CD14-positive monocyte (primary cell): ENCODE measurements around the gene DCPS. TPM values are rescaled to one million over a fixed set of nuclear protein-coding genes. Genes with fewer than 3 reads are reported as not detected.

Experiments
- DNase-seq, 3 donors: peaks; one replicate each; pipeline ENCODE4 v3.0.0-alpha.2; 2011 to 2022
- H2AFZ ChIP-seq: 2 replicates; pipeline ENCODE4 v1.6.0; 2012; ENCODE audit warnings: mild to moderate bottlenecking, low read depth, low read length, inconsistent platforms; ENCODE audit not compliant: insufficient read depth, poor library complexity, severe bottlenecking
- H3K27ac ChIP-seq, 2 donors: 1 replicate in 1 of 2; 2 replicates in 1 of 2; pipeline ENCODE4 v1.5.1; 2012 to 2013; ENCODE audit warnings: low read length in 2 of 2, control low read depth in 1 of 2, inconsistent platforms in 1 of 2, low read depth in 1 of 2, mild to moderate bottlenecking in 1 of 2
- H3K27me3 ChIP-seq, 2 donors: one replicate each; pipeline versions ENCODE4 v1.6.0 to v1.6.1; 2011 to 2013; ENCODE audit warnings: low read length in 2 of 2; ENCODE audit not compliant: control insufficient read depth in 2 of 2, insufficient read depth in 2 of 2
- H3K36me3 ChIP-seq, 2 donors: replicated peaks in 1 of 2; 1 replicate in 1 of 2; 2 replicates in 1 of 2; pipeline versions ENCODE4 v1.5.1 to v1.6.1; 2012 to 2013; ENCODE audit warnings: low read length in 2 of 2, control low read depth in 1 of 2, inconsistent platforms in 1 of 2, mild to moderate bottlenecking in 1 of 2; ENCODE audit not compliant: insufficient read depth in 2 of 2, control insufficient read depth in 1 of 2
- H3K4me1 ChIP-seq, 2 donors: 1 replicate in 1 of 2; 2 replicates in 1 of 2; pipeline versions ENCODE4 v1.5.1 to v1.6.1; 2012 to 2013; ENCODE audit warnings: low read length in 2 of 2, control low read depth in 1 of 2, inconsistent platforms in 1 of 2, mild to moderate bottlenecking in 1 of 2, moderate library complexity in 1 of 2; ENCODE audit not compliant: insufficient read depth in 2 of 2, control insufficient read depth in 1 of 2
- H3K4me2 ChIP-seq: replicated peaks from 2 replicates; pipeline ENCODE3; 2012; ENCODE audit warnings: low read length, moderate library complexity, mild to moderate bottlenecking; ENCODE audit not compliant: poor library complexity, severe bottlenecking; ENCODE audit errors: extremely low read depth
- H3K4me3 ChIP-seq, 3 experiments: fragments of 200-600 bp in 1 of 3; sonication (generic) in 1 of 3; replicated peaks in 1 of 3; 1 replicate in 2 of 3; 2 replicates in 1 of 3; pipeline ENCODE4 v1.5.1; 2011 to 2013; ENCODE audit warnings: low read length in 3 of 3, mild to moderate bottlenecking in 3 of 3, control low read depth in 2 of 3, low read depth in 2 of 3, inconsistent platforms in 1 of 3, moderate library complexity in 1 of 3
- H3K79me2 ChIP-seq: 2 replicates; pipeline ENCODE4 v1.6.0; 2012; ENCODE audit warnings: mild to moderate bottlenecking, control low read depth, inconsistent platforms, low read length, moderate library complexity; ENCODE audit not compliant: insufficient read depth
- H3K9ac ChIP-seq: 2 replicates; pipeline ENCODE4 v1.6.0; 2017; ENCODE audit warnings: low read length, mild to moderate bottlenecking; ENCODE audit not compliant: insufficient read depth, poor library complexity, severe bottlenecking
- H3K9me3 ChIP-seq, 2 donors: replicated peaks in 1 of 2; 1 replicate in 1 of 2; 2 replicates in 1 of 2; pipeline versions ENCODE4 v1.5.1 to v1.6.1; 2012 to 2013; ENCODE audit warnings: low read length in 2 of 2, control low read depth in 1 of 2; ENCODE audit not compliant: control insufficient read depth in 1 of 2, insufficient read depth in 1 of 2
- H4K20me1 ChIP-seq: 2 replicates; pipeline ENCODE4 v1.6.0; 2012; ENCODE audit warnings: mild to moderate bottlenecking, low read length, control low read depth, moderate library complexity; ENCODE audit not compliant: insufficient read depth
- H3K27ac Mint-ChIP-seq, 7 donors: one replicate each; pipeline ENCODE4 v1.8.0; 2020; ENCODE audit warnings: mild to moderate bottlenecking in 7 of 7, mixed read lengths in 7 of 7, moderate library complexity in 6 of 7, inconsistent platforms in 2 of 7
- H3K27me3 Mint-ChIP-seq, 3 donors: one replicate each; pipeline ENCODE4 v1.8.0; 2021 to 2022; ENCODE audit warnings: low read depth in 3 of 3, mild to moderate bottlenecking in 3 of 3, mixed read lengths in 3 of 3, moderate library complexity in 3 of 3, inconsistent platforms in 1 of 3
- H3K36me3 Mint-ChIP-seq, 2 donors: one replicate each; pipeline ENCODE4 v1.8.0; 2020; ENCODE audit warnings: mixed read lengths in 2 of 2, inconsistent platforms in 1 of 2, mild to moderate bottlenecking in 1 of 2
- H3K4me1 Mint-ChIP-seq: one replicate; pipeline ENCODE4 v1.8.0; 2020; ENCODE audit warnings: mild to moderate bottlenecking, mixed read lengths
- H3K4me3 Mint-ChIP-seq, 2 donors: one replicate each; pipeline ENCODE4 v1.8.0; 2020; ENCODE audit warnings: mild to moderate bottlenecking in 2 of 2, mixed read lengths in 2 of 2, moderate library complexity in 1 of 2
- H3K9me3 Mint-ChIP-seq, 7 donors: one replicate each; pipeline ENCODE4 v1.8.0; 2020 to 2022; ENCODE audit warnings: mixed read lengths in 7 of 7, mild to moderate bottlenecking in 6 of 7, moderate library complexity in 6 of 7, inconsistent platforms in 2 of 7
- CTCF ChIP-seq: fragments of 200-600 bp; IDR thresholded peaks from one replicate; pipeline ENCODE4 v1.8.0; 2022; ENCODE audit warnings: antibody characterized with exemption, mild to moderate bottlenecking
- WGBS: methylation state at CpG from one replicate; pipeline ENCODE4 v1.1.5; 2013; ENCODE audit warnings: missing lambda C conversion rate; ENCODE audit not compliant: insufficient coverage; 5-methylcytosine and 5-hydroxymethylcytosine counted together
- intact Hi-C, 2 donors: fragments of 100-400 bp; cut with micrococcal nuclease; formaldehyde crosslinking; loops; one replicate each; pipeline versions ENCODE4 v1.15.0 to v1.15.1; 2023
- polyA plus RNA-seq, 3 donors: library from polyadenylated mRNA; depleted of rRNA in 1 of 3; unstranded in 2 of 3; stranded (reverse) in 1 of 3; fragments of 300-500 nt in 2 of 3; fragments of >200 nt in 1 of 3; fragmentation: Illumina TruSeq in 2 of 3; gene quantifications; 1 replicate in 2 of 3; 2 replicates in 1 of 3; pipeline ENCODE4 v1.2.3, GENCODE V29; 2012 to 2021

The DCPS gene
- polyA plus RNA-seq, 3 donors = 26.3 to 30.7 (median 30.4) TPM

- H4K20me1 ChIP-seq = peaks cover 16% of the 10 kb centered on the region
- Mint-ChIP-seq H3K4me3 (peak overlapping the region; percentile 94 to 95), H3K9me3 (no peaks in the 10 kb centered on the region), H3K27ac (peak overlapping the region; percentile 95 to 98 (median 97)), H3K4me1 (peaks cover 18% of the 10 kb centered on the region), H3K27me3 (peaks cover 0 to 1% (median 0%) of the 10 kb centered on the region in 3 donors), H3K36me3 (peaks cover 53 to 54% of the 10 kb centered on the region in 2 donors)
- no peaks in the 10 kb centered on the region for H3K9me3 ChIP-seq
- peaks cover 43% of the 10 kb centered on the region for H3K79me2 ChIP-seq
- H3K4me1 ChIP-seq = peaks cover 15 to 17% of the 10 kb centered on the region in 2 donors
- TF ChIP-seq CTCF = no peak
- DNase-seq = no peak
- intact Hi-C loops = loop anchor here (2.0 to 5.0 kb wide), 3 partner anchors 55 to 675 kb away; partner anchors contain the start of genes FAM118B (in 2 of the 2), RPUSD4 (in 2 of the 2) and STT3A (in 1 of the 2)
- H3K9ac ChIP-seq = peak overlapping the region; percentile 94
- H3K4me3 ChIP-seq = peak overlapping the region; percentile 87 to 93 (median 89)
- H3K27me3 ChIP-seq = no peaks in the 10 kb centered on the region
- 80% methylated on average over 1 of the region's 6 CpGs for WGBS
- peak overlapping the region; percentile 96 for H3K4me2 ChIP-seq
- peak overlapping the region; percentile 76 for H2AFZ ChIP-seq
- peaks cover 51 to 52% of the 10 kb centered on the region in 2 donors for H3K36me3 ChIP-seq
- peak overlapping the region in 1 of 2 donors; percentile 99 for H3K27ac ChIP-seq
Observed at GRCh38 chr11:126267650-126268049, 36.2 kb upstream of the DCPS start.

GRCh38 chr11:126268361-126268707 lies 35.5 kb upstream of the DCPS start:
- peak overlapping the region; percentile 94 for H3K9ac ChIP-seq
- no peaks in the 10 kb centered on the region for H3K9me3 ChIP-seq
- H3K79me2 ChIP-seq = peaks cover 43% of the 10 kb centered on the region
- peak overlapping the region; percentile 96 for H3K4me2 ChIP-seq
- no peaks in the 10 kb centered on the region for H3K27me3 ChIP-seq
- peak overlapping the region; percentile 95 to 98 (median 97) for H3K27ac Mint-ChIP-seq
- H3K36me3 ChIP-seq = peaks cover 51 to 52% of the 10 kb centered on the region in 2 donors
- H4K20me1 ChIP-seq = peaks cover 14% of the 10 kb centered on the region
- no peaks in the 10 kb centered on the region for H3K9me3 Mint-ChIP-seq
- peak overlapping the region; percentile 94 to 95 for H3K4me3 Mint-ChIP-seq
- 0% methylated on average over 22 of the region's 23 CpGs for WGBS
- H3K4me1 Mint-ChIP-seq = peaks cover 18% of the 10 kb centered on the region
- DNase-seq = no peak
- H3K4me1 ChIP-seq = peaks cover 15 to 17% of the 10 kb centered on the region in 2 donors
- peak overlapping the region; percentile 87 to 93 (median 89) for H3K4me3 ChIP-seq
- peak overlapping the region; percentile 74 to 99 for H3K27ac ChIP-seq
- no peak for TF ChIP-seq CTCF
- peak overlapping the region; percentile 76 for H2AFZ ChIP-seq
- peaks cover 53 to 54% of the 10 kb centered on the region in 2 donors for H3K36me3 Mint-ChIP-seq
- intact Hi-C loops = loop anchor here (2.0 to 5.0 kb wide), 3 partner anchors 56 to 676 kb away; partner anchors contain the start of genes FAM118B (in 2 of the 2), RPUSD4 (in 2 of the 2) and STT3A (in 1 of the 2)
- H3K27me3 Mint-ChIP-seq = peaks cover 0 to 1% (median 0%) of the 10 kb centered on the region in 3 donors
